ENCODE results near the gene NELFCD.

- TF ChIP-seq, protein P1, sequence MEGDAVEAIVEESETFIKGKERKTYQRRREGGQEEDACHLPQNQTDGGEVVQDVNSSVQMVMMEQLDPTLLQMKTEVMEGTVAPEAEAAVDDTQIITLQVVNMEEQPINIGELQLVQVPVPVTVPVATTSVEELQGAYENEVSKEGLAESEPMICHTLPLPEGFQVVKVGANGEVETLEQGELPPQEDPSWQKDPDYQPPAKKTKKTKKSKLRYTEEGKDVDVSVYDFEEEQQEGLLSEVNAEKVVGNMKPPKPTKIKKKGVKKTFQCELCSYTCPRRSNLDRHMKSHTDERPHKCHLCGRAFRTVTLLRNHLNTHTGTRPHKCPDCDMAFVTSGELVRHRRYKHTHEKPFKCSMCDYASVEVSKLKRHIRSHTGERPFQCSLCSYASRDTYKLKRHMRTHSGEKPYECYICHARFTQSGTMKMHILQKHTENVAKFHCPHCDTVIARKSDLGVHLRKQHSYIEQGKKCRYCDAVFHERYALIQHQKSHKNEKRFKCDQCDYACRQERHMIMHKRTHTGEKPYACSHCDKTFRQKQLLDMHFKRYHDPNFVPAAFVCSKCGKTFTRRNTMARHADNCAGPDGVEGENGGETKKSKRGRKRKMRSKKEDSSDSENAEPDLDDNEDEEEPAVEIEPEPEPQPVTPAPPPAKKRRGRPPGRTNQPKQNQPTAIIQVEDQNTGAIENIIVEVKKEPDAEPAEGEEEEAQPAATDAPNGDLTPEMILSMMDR (IDR thresholded peaks at IDR 0.05; ENCODE audit: poor library complexity, severe bottlenecking) = no peak
- no peak for TF ChIP-seq EP300 (conservative IDR thresholded peaks at IDR 0.05; ENCODE audit: poor library complexity, severe bottlenecking)
- no peak for TF ChIP-seq RAD21 (conservative IDR thresholded peaks at IDR 0.05)
- TF ChIP-seq REST (IDR thresholded peaks at IDR 0.05; ENCODE audit: borderline replicate concordance) = no peak
- TF ChIP-seq TAF1 (IDR thresholded peaks at IDR 0.05; ENCODE audit: low read depth) = no peak
- TF ChIP-seq EZH2 (IDR thresholded peaks at IDR 0.05; ENCODE audit: borderline replicate concordance, insufficient read depth, low read length, poor library complexity, severe bottlenecking) = no peak
- TF ChIP-seq POLR2AphosphoS5 (IDR thresholded peaks at IDR 0.05) = no peak
- TF ChIP-seq SMC3 (conservative IDR thresholded peaks at IDR 0.05; ENCODE audit: poor library complexity) = no peak
Observed at GRCh38 chr20:59037386-59037785, 56.3 kb downstream of the NELFCD start.
